ENCODE data around the gene RNF217.

Gene RNF217

DNA sequence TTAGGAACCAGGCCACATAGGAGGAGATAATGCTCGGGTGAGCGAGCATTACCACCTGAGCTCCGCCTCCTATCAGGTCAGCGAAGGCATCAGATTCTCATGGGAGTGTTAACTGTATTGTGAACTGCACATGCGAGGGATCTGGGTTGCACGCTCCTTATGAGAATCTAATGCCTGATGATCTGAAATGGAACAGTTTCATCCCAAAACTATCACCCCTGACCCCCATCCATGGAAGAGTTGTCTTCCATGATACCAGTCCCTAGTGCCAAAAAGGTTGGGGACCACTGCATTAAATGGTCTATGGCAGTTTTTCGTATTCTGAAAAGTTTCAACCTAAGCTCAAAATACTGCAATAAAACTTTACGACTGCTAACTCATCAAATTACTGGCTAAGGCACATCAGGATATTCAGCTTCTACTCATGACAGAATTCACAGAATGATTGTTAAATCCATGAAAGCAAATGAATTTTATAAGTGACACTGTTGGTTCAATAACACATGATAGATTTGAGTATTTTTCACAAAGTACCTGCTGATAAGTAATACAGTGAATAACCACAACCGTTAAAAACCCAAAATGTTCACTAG, 25.9 kb downstream of the RNF217 start:
- no peak for DNase-seq (ENCODE audit: low read depth in 2 of 2, low spot score in 1 of 2)

GRCh38 chr6:124989136-124989983, 27.1 kb downstream of the RNF217 start:
- DNase-seq (ENCODE audit: low read depth in 2 of 2, low spot score in 1 of 2): no peak

- DNase-seq (ENCODE audit: low read depth in 2 of 2, low spot score in 1 of 2): no peak
These were observed 28.8 kb downstream of the RNF217 start for GRCh38 chr6:124990988-124991387.

DNA sequence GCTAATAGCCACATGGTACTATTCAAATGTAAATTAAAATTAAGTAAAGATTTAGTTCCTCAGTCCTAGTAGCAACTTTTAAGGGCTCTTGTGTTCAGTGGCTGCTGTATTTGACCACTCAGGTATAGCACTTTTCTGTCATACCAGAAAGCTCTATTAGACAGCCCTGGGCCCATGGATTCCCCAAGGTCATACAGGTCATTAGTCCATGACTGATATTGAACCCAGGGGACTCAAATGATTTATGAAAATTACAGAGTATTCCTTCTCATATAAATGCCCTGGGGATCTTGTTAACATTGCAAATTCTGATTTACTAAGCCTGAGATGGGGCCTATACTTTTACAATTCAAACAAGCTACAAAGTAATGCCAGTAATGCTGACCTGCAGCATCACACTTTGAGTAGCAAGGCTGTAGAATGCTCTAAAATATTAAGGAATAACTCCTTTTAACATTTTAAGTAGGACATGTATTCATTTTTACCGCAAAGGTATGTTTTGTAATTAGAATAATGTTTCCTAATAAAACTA, 29.6 kb downstream of the RNF217 start:
- no peak for DNase-seq (ENCODE audit: low read depth in 2 of 2, low spot score in 1 of 2)

GRCh38 chr6:124993327-124993726, 31.1 kb downstream of the RNF217 start:
- DNase-seq (ENCODE audit: low read depth in 2 of 2, low spot score in 1 of 2): no peak

- no peak for DNase-seq (ENCODE audit: low read depth in 2 of 2, low spot score in 1 of 2)
These were observed 32.4 kb downstream of the RNF217 start for GRCh38 chr6:124994648-124995047.

GRCh38 chr6:124995131-124995530, 32.9 kb downstream of the RNF217 start:
- no peak for DNase-seq (ENCODE audit: low read depth in 2 of 2, low spot score in 1 of 2)

GRCh38 chr6:124995645-124996325, 33.5 kb downstream of the RNF217 start:
- DNase-seq (ENCODE audit: low read depth in 2 of 2, low spot score in 1 of 2): no peak

DNA sequence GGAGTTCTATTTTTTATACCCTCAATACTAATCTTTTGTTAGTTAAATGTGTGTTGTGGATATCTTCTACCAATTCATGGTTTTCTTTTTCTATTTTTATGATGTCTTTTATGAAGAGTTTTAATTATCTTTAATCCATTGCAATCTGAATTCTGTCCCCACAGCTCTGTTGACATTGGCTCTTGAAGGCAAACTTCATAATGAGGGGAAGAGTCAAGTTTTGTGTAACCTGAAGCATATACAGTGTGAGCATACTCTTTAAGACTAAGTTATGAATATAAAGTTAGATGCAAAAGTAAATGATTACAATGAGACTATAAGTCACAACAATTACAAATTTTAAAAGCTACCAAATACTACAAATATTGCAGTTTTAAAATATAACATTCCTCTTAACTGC, 34.2 kb downstream of the RNF217 start:
- DNase-seq (ENCODE audit: low read depth in 2 of 2, low spot score in 1 of 2): no peak

- DNase-seq (ENCODE audit: low read depth in 2 of 2, low spot score in 1 of 2): no peak
These were observed 35.1 kb downstream of the RNF217 start for GRCh38 chr6:124997196-124997875.

DNA sequence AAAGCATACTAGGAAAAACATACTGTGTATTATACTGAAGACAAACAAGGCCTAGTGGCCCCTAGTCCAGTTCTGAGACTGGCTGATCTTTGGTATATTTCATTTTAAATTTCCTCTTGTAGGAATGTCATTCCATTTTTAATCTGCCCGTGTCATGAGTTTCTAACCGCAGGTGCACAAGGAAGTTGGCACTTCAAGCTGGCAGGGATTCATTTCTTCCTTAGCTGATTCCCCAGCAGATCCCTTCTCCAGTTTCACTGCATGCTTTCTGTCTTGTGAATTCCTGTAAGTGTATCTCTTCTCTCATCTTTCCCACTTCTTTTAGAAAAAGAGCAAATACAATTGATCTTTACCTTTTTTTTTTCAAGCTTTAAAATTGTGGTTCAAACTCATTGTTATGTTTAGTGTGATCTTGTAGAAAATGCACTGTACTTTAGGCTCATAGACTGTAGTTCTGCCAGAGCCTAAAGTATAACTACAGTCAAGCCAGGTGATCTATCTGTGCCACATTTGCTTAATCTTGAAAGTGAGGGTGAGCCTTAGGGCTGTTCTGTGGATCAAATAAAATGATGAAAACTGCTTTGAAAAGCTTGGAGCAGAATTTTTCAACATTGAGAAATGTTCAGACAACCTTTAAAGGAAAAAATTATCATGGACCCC, 37.0 kb downstream of the RNF217 start:
- DNase-seq (ENCODE audit: low read depth in 2 of 2, low spot score in 1 of 2): no peak

GRCh38 chr6:125001684-125002405, 39.6 kb downstream of the RNF217 start:
- no peak for DNase-seq (ENCODE audit: low read depth in 2 of 2, low spot score in 1 of 2)

DNA sequence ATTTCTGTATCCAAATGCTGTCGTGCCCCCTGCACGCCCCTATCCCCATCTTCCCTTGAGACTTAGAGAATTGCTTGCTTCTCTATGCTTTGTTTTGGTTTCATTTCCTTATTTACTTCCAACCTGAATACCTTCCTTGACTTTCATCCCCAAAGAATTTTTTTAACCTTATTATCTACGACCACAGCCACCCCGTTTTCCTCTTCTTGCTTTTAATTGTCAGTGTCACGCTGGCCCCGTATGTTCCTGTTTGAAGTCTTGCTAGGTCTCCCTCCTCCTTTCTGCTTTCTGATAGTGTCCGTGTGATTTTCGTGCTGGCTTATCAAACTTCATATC, 40.1 kb downstream of the RNF217 start:
- DNase-seq (ENCODE audit: low read depth in 2 of 2, low spot score in 1 of 2): no peak

- no peak for DNase-seq (ENCODE audit: low read depth in 2 of 2, low spot score in 1 of 2)
These were observed 40.8 kb downstream of the RNF217 start for GRCh38 chr6:125003070-125003469.

DNA sequence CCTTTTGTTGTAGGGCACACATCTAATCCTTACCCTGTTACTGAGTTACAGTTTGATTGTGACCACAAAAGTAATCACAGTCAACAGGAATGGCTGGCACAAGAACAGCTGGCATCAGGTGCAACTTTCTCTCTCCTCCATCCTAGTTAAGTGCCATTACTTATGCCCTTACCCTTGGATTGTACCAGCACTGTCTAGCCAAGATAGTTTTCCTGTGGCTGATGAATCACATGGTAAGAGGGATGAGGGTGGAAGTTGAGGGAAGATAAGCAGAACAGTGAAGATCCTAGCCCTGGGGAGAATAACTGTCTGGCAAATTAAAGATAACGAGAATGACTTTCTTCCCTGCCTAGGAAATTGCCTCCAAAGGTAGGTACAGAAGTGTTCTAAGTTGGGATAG, 42.0 kb downstream of the RNF217 start:
- no peak for DNase-seq (ENCODE audit: low read depth in 2 of 2, low spot score in 1 of 2)

- no peak for DNase-seq (ENCODE audit: low read depth in 2 of 2, low spot score in 1 of 2)
These were observed 42.8 kb downstream of the RNF217 start for GRCh38 chr6:125004797-125005595.

DNA sequence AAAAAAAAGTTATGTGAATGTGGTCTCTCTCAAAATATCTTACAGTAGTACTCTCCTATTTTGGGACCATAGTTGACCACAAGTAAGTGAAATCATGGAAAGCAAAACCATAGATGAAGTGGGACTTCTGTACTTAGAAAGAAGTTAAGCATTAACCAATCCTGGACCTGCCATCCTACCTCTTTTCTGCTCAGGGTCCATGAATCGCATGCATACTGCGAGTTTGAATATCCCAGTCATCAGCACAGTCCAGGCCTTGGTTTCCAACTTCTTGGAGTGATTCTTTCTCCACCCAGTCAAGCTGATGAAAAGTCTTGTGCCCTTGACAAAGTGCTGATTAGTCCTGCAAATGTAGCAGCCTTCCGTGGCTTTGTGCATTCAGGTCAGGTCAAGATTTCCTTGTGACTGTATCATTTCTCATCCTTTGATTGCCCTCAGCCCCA, 46.0 kb downstream of the RNF217 start:
- DNase-seq (ENCODE audit: low read depth in 2 of 2, low spot score in 1 of 2): no peak

DNA sequence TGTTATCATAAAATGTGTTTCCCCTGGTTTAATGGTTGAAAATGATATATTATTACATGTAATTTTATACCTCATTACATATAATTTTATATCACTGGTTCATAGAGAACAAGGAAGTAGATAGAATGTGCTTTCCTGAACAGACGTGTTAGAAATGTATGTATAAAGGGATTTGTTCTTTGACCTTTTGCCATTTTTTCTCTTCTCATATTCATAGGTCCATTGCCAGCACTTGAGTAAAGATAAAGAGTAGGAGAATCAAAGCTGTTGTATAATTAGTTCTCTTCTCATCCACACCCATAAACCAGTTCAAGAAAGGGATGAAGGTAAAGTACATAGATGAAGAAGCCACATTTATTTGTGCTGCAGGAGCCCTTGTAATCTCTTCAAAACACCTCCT, 46.7 kb downstream of the RNF217 start:
- DNase-seq (ENCODE audit: low read depth in 2 of 2, low spot score in 1 of 2): no peak

GRCh38 chr6:125009578-125009977, 47.3 kb downstream of the RNF217 start:
- DNase-seq (ENCODE audit: low read depth in 2 of 2, low spot score in 1 of 2): no peak

All from stimulated activated CD8-positive, alpha-beta memory T cell treated with anti-CD3 and anti-CD28 coated beads, Interleukin-4, amount 100 ng/mL, for 4 hours (primary cell).